ELR (cell line): Measurements from ENCODE around the gene GRN.
"Not testable (repeated sequence)": the region's sequence is repeated elsewhere in the genome, so short reads cannot be mapped to it uniquely, and the experiment has no call there.

Experiments used
- DNase-seq: peaks from one replicate; pipeline ENCODE4 v3.0.0-alpha.2; 2015; ENCODE audit warnings: low read depth

GRN gene

GRCh38 chr17:44361292-44362260 lies 16.5 kb downstream of the GRN start:
- DNase-seq = no peak

DNA sequence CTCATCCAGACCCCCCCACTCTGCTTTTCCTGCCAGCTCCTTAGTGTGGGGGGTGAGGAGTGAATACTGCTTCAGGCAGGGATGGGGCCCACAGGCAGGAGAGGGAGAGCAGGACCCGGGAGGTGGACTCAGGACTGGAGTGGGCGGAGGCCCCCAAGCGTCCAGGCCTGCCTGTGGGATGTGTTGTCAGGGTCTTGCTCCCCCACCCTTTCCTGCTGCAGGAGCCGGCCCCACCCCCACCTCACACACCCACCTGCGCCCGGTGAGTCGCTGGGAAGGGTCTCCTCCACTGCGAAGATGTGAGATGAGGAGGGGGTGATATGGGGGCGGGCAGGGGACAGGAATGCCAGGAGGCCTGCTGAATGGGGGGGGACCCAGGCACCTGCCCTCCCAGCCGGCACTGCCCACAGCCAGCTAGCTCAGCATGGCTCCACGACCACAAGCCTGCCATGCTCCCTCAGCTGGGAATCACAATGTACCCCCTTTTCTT lies 17.4 kb downstream of the GRN start:
- DNase-seq = no peak

GRCh38 chr17:44362949-44363612 lies 18.0 kb downstream of the GRN start:
- DNase-seq = peak; percentile 40

GRCh38 chr17:44363613-44364159 lies 18.6 kb downstream of the GRN start, which contains the start of gene FAM171A2:
Gene FAM171A2, minus strand, starts transcription at chr17:44363853. Its CDS starts 139 bp downstream, at chr17:44363714.
- peak; percentile 76 for DNase-seq

GRCh38 chr17:44365051-44365450 lies 19.9 kb downstream of the GRN start:
- not testable (repeated sequence) for DNase-seq

- DNase-seq = no peak
Observed at GRCh38 chr17:44367231-44367979, 22.3 kb downstream of the GRN start.

DNA sequence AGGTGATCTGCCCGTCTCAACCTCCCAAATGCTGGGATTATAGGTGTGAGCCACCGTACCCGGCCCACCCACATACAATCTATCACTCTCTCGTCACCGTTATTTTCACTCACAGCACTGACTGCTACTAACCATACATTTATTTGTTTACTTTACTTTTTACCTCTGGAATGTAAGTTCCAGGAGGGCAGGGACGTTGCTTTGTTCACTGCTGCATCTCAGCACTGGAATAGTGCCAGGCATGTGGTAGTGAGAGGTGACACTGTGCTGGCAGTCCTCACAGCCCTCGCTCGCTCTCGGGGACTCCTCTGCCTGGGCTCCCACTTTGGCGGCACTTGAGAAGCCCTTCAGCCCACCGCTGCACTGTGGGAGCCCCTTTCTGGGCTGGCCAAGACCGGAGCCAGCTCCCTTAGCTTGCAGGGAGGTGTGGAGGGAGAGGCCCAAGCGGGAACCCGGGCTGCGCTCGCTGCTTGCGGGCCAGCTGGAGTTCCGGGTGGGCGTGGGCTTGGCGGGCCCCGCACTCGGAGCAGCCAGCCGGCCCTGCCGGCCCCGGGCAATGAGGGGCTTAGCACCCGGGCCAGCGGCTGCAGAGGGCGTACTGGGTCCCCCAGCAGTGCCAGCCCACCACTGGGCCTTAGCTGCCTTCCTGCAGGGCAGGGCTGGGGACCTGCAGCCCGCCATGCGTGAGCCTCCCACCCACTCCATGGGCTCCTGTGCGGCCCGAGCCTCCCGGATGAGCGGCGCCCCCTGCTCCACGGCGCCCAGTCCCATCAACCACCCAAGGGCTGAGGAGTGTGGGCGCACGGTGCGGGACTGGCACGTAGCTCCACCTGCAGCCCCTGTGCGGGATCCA lies 23.5 kb downstream of the GRN start:
- DNase-seq = not testable (repeated sequence)

GRCh38 chr17:44369414-44370023 lies 24.4 kb downstream of the GRN start:
- DNase-seq = not testable (repeated sequence)

DNA sequence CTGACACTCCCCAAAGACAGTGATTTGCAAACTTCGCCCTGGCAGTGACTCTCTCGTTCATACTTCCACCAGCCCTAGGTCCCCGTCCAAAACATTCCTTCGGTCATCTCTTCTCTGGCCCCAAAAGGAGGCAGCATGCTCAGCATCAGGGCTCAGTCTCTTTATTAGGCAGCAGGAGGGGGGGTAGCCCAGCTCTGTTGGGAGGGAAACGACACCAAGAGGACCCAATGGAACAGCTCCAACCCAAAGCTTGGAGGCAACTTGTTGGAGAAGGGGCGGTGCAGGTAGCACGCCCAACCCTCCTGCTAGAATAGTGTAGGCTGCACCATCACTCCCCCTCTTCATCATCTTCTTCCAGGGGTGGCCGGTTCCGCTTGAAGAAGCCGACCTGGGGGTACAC lies 26.9 kb downstream of the GRN start:
- no peak for DNase-seq

DNA sequence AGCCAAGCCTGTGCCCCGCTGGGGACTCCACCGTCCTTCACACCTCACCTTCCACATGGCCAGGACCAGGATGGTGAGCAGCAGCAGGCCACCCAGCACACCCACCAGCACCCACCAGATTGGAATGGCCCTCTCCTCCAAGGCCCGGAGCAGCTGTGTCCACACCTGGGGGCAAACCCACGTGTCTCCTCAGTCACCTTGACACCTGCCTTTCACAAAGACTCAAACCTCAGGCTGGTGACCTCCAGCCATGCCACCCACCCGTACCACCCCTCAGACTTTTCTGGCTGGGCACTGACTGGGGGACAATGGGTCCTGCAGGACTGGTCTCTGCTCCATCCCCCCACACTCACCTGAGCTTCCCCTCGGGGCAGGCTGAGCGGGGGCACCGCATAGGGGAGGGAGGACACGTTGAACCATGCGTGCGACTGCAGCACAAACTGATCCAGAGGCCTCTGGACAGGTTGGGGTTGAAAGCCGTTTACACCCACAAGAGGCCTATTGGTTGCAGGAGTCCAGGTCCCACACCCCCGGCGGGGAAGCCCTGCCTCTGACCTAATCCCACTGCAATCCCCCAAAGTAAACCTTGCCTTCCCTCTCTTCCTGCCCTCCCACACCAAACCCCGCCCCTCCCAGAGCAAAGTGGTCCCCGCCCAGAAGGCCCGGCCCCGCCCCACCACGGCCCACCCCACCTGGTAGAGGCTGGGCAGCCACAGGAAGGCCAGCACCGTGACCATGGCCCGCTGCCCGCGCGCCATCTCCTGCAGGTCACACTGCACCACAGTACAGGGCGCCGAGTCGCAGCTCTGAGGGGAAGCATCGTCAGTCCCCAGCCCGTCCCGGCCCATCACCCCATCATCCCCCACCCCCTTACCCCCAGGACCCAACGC lies 29.4 kb downstream of the GRN start:
- no peak for DNase-seq

DNA sequence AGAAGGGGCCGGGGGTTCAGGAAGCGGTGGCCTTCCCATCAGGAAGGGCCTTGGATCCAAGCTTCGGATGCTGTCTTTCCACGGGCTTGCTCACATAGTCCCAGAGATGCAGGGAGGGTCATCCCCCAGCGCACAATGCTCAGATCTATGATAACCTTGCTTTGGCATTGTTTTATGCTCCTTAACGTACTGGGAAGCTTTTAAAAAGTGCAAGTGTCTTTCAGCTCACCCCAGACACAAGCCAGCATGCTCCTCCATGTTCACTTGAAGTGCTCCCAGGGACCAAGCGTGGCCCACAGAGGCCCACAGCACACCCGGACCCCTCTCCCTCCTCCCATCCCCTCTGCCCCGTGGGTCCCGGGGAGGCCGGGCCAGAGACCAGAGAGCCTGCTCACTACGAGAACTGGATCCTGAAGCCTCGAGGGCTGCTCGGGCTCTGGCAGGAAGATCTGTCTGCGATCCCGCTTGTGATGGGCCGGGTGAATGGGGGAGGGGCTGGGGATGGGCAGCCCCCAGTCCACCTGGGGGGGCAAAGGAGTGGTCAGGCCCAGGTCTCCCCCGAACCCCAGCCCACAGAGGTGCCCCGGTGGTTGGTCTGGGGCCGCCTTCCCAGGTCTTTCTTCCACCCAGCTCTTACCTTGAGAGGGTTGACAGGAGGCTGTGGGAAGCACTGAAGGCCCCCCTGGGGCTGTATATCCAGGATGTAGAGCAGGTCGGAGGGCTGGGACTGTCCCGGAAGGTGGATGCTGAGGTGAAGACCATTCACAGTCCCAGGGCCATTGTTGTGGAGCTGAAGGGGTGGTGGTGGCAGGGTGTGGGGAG lies 30.3 kb downstream of the GRN start:
- DNase-seq = no peak

GRCh38 chr17:44376124-44376523 lies 31.0 kb downstream of the GRN start:
- peak; percentile 39 for DNase-seq

- DNase-seq = no peak
Observed at GRCh38 chr17:44376779-44377178, 31.7 kb downstream of the GRN start.

GRCh38 chr17:44378171-44378705 lies 33.1 kb downstream of the GRN start:
- no peak for DNase-seq

DNA sequence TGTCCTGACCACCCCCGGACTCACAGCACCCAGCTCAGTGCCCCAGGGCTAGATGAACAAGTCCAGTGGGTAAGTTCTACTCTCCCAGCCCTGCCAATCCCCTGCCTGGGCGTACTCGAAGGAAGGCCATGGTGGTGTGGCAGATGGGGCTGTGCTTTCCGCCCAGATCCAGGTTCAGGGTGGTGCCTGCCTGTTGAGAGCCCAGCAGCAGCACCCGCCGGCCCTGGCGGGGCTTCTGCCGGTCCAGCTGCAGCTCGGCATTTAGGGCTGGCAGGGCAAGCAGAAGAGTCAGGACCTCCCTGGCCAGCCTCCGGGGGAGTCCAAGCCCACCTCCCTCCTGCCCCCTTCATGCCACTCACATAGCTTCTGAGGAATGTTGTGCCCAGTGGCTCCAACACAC lies 34.8 kb downstream of the GRN start:
- no peak for DNase-seq

GRCh38 chr17:44380767-44381166 lies 35.7 kb downstream of the GRN start:
- DNase-seq = no peak

- DNase-seq = no peak
Observed at GRCh38 chr17:44381810-44382305, 36.8 kb downstream of the GRN start.

DNA sequence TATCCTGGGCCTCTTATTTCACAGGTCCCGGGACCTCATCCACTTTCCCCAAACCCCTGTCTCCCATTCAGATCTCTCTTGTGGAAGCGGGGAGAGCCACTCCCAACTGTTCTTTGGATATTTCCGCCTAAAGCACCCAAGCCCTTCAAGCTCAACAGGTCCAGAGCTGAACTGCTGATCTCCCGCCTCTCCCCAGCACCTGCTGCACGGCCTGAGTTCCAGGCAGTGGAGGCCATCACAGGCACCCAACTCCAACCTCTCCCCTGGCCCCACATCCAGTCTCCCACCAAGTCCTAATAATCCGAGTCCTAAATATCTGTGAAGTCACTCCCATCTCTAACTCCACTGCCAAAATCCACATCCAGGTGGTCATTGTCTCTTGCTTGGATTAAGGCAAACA lies 37.8 kb downstream of the GRN start:
- no peak for DNase-seq
